Fibroblast of upper back skin (primary cell): ENCODE results near the gene FRMPD1.

Experiments used
- DNase-seq: peaks from one replicate; pipeline ENCODE4 v3.0.0-alpha.2; 2013

The FRMPD1 gene

DNA sequence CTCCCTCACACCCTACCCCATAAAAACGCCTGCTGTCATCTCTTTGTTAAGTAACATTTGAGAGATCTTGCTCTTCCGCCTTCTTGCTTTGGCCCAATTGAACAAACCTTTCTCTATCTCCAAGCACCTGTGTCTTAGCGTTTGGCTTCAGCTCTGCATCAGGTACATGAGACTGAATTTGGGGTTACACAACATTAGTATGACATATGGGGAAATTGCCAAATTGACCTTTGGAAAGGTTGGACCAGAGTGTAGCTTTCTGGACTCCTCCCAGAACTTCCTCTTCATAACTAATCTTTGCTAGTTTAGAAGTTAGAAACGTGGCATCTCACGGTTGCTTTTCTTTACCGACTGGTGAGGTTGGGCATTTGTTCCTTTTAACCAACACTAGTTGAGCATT, 137.6 kb downstream of the FRMPD1 start:
- no peak for DNase-seq

- no peak for DNase-seq
Observed at GRCh38 chr9:37790096-37790495, 139.3 kb downstream of the FRMPD1 start.

DNA sequence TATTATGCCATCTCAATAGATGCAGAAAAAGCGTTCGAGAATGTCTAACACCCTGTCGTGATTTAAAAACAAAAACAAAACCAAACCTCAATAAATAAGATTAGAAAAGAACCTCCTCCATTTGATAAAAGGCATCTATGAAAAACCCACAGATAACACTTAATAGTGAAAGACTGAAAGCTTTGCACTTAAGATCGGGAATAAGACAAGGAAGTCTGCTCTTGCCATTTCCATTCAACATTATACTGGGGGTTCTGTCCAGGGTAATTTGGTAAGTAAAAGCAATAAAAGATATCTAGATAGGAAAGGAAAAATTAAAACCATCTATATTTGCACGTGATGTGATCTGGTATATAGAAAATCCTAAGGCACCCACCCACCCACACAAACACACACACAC, 141.4 kb downstream of the FRMPD1 start:
- no peak for DNase-seq

DNA sequence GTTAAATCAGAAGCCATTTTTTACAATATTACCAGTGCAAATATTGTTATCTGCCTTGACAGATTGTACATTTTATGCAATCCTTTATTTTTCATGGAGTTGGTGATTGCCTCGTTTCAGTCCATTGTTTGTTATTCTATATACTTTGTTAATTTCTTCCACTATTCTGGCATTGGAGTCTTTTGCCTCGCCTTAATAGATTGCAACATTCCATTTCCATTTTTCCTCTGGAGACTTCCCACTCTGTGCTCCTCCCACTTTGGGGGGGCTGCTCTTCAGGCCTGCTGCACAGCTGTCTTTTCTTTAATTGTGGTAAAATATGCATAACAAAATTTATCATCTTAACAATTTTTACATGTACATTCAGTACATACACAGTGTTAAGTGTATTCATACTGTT, 145.5 kb downstream of the FRMPD1 start:
- no peak for DNase-seq
